T-helper 1 cell (primary cell): ENCODE data around the gene GLG1.
A peak's percentile ranks its signal among the peaks of the same experiment; 100 is the strongest.

ENCODE experiments used
- DNase-seq, 5 donors: peaks; one replicate each; pipeline ENCODE4 v3.0.0-alpha.2; 2012 to 2020

Gene GLG1

GRCh38 chr16:74608381-74608780 lies 1.5 kb upstream of the GLG1 start:
- DNase-seq = no peak

DNA sequence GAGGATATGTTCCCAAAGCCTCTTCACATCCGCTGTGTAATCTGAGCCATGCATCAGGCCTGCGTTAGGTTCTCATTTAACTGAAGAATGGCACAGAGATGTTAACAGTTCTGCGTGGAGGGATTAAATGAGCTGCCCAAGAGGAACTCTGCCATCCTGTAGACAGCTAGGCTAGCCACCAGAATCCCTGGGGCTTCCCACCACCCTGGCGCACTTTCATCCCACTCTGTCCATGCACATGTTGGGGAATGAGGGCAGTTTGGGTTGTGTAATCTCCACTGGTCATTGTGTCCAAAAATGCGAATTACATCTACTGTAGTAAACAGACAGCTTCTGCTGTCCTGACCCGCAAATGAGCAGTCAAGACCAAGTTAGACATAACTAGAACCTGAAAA lies 1.0 kb upstream of the GLG1 start:
- DNase-seq = no peak

GRCh38 chr16:74607310-74607961 lies 522 bp upstream of the GLG1 start:
- DNase-seq = no peak

DNA sequence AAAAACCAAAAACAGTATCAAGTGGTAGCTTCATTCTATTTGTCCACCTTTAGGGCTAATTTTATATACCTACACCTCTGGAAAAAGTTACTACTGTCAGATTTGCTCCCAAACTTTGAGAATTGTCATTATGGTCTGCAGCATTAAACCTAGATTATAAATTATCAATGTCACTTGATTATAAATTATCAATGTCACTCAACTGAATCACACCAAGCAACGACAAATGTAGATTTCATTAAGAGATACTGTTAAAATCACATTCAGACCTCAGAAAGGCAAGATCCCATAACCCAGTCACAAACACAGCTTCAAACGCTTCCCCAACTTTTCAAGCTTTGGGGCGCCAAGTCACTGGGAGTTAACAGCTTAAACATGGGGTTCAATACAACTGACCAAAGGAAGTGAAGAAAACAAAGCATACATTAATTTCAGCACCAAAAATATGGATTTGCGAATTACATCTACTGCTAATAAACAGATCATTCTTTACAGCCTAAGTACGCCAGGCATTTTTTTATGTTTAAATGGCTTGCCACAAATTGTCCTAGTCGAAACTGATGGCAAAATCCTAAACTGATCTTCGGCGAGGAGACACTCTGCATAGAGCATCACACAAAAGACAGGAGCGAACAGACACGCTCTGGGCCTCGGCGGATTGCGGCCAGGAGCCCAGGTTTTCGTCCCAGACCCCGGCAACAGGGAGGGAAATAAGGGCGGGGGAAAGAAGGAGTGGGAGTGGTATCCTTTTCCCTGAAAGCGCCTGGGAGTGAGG lies 981 bp downstream of the GLG1 start:
- DNase-seq = no peak

GRCh38 chr16:74605332-74605731 lies 1.6 kb downstream of the GLG1 start:
- no peak for DNase-seq

DNA sequence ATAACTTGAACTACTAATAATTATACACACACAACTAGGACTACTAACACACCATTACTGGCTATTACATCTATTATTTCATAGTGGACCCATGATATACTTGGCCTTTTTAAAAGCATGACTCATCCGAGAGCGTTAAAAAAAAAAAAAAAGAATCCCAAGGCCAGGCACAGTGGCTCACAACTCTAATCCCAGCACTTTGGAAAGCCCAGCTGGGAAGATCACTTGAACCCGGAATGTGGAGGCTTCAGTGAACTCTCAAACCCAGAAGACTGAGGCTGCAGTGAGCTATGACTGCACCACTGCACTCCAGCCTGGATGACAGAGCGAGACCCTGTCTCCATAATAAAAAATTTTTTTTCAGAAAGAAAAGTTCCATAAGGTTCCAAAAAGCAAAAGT lies 3.1 kb downstream of the GLG1 start:
- DNase-seq = no peak

GRCh38 chr16:74601126-74601871 lies 5.6 kb downstream of the GLG1 start:
- DNase-seq = peak; percentile 32 to 89 (median 55)

DNA sequence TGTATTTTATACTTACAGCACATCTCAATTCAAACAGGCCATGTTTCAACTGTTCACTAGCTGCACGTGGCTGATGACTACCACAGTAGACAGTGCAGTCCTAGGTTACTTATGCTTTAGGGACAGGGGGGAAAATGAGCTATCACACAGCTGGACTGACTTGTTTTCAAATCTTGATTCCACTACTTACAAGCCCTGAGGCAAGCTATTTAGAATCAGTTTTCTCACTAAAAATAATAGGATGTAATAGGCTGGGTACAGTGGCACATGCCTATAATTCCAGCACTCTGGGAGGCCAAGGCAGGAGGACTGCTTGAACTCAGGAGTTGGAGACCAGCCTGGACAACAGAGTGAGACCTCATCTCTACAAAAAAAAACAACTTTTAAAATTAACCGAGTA lies 10.3 kb downstream of the GLG1 start:
- DNase-seq = no peak

- no peak for DNase-seq
These were observed 14.1 kb downstream of the GLG1 start for GRCh38 chr16:74592847-74593246.

GRCh38 chr16:74591876-74592650 lies 14.9 kb downstream of the GLG1 start:
- no peak for DNase-seq

DNA sequence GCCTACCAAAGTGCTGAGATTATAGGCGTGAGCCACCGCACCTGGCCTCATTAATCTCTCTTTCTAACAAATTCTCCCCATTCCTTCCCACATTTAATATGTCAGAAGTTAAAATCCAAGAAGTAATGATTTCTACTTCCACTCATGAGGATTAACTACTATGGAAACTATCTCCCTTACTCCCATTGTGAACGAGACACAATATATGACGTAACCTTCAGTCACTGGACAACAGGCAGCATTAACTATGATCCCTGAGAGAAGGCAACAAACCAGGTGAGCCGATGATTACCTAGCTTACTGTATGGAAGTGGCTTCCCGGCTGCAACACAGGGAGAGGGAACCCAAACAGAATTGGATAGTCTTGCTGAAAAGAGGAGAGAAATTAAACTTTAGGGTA lies 20.0 kb downstream of the GLG1 start:
- no peak for DNase-seq

GRCh38 chr16:74585846-74586443 lies 21.0 kb downstream of the GLG1 start:
- DNase-seq = no peak

GRCh38 chr16:74583926-74584666 lies 22.8 kb downstream of the GLG1 start:
- DNase-seq = no peak

DNA sequence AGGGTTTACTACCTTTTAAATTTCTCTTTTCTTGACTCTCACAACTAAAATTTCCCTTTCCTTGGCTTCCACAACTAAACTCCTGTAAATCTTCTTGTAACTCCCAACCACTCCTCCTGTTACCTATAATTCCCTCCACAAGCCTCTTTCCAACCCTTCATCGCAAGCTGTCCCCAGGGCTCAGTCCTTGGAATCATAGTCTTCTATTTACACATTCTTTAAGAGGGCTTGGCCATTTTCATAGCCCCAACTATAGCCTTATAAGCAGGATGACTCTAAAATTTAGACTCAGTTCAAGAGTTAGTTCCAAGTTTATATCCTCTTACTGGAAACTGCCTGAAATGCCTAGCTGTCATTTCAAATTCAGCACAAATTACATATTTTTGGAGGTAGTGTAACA lies 23.9 kb downstream of the GLG1 start:
- no peak for DNase-seq

- DNase-seq = no peak
These were observed 26.1 kb downstream of the GLG1 start for GRCh38 chr16:74580833-74581232.

GRCh38 chr16:74578838-74579237 lies 28.1 kb downstream of the GLG1 start:
- no peak for DNase-seq

DNA sequence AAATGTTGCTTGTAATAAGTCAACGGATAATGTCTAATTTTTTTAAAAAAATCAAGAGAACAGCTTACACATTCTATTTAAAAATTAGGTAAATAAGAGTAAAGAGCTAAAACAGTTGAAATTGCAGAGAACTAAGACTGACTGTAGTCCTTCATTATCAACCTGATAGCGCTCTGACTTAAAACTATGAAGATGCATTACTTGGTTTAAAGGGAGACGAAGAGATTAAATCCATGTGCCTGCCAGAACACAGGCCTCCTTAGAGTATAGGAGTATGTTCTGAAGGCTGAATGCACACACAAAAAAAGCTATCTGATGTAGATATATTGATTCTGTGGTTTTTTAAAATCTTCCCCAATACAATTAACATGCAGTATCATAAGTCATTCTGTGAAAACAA lies 28.5 kb downstream of the GLG1 start:
- DNase-seq = no peak

DNA sequence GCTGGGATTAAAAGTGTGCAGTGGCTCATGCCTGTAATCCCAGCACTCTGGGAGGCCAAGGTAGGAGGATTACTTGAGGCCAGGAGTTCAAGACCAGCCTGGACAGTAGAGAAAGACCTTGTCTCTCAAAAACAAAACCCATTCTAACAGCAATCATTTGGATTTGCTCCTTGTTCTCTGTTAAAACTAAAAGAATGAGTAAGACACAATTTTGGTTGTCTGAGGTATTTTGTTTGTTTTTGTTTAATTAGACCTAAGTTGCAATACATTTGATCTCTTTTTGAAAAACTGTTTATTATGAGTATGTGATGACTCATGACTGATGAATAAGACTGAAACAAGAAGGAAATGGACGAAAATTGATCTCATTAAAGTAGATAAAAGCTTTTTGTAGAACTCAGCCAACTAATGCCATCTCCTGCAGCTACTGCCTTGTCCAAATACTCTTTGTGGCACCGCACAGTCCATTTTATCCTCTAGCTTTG lies 29.0 kb downstream of the GLG1 start:
- peak in 1 of 5 donors; percentile 50 for DNase-seq

DNA sequence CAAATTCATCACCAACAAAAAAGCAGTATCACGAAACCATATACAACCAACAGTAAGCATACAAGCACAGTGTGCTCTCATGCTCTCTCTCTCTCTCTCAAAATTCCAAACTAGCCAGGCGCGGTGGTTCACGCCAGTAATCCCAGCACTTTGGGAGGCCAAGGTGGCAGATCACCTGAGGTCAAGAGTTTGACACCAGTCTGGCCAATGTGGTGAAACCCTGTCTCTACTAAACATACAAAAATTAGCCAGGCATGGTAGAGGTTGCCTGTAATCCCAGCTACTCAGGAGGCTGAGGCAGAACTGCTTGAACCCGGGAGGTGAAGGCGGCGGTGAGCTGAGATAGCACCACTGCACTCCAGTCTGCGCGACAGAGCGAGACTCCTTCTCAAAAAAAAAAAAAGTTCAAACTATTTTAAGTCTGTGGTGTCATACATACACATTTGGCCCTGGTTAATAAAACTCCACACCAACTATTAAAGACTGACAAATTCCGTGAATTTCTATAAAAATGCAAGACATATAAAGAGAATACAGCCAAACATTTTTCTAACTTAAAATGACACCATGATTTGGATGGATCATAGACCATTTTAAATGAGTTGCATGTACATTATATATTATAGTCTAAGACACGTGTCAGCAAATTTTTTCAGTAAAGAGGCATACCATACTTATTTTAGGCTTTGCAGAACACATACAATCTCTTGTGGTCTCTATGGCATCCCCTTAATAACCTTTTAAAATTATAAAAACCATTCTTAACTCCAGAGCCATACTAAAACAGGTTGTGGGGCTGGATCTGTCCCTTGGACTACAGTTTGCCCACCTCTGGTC lies 30.9 kb downstream of the GLG1 start:
- DNase-seq = no peak

DNA sequence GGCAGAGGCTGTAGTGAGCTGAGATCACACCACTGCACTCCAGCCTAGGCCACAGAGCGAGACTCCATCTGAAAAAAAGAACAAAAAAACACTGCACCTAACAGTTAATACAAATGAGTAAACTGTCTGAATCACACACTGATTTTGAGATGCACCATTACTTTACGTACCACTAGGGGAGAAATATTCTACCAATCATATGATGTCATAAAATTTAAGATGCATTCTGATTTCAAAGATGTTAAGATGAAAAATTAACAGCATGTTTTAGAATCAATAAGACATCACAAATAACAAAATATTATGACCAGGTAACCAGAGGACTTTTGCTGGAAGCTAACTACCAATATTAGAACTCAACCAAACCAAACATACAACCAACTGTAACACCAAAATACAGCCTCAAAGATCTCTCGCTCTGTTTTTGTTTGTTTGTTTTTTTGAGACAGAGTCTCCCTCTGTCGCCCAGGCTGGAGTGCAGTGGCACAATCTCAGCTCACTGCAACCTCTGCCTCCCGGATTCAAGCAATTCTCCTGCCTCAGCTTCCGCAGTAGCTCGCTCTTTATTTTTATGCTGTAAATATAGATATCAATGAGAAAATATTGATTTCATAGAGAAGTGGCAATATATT lies 31.6 kb downstream of the GLG1 start:
- no peak for DNase-seq
